Cerebellar nuclear complex (tissue), 1 donor: ENCODE data around the gene MSANTD1.

Source experiments
- DNase-seq, 2 experiments: peaks; one replicate each; lab custom pipeline; 2025; lab: John Stamatoyannopoulos, UW

MSANTD1 gene

GRCh38 chr4:3233391-3234071 is 15.4 kb upstream of the MSANTD1 start:
- DNase-seq, result no peak

GRCh38 chr4:3234171-3235029 is 14.6 kb upstream of the MSANTD1 start:
- DNase-seq, result no peak

GRCh38 chr4:3235030-3235345 is 14.0 kb upstream of the MSANTD1 start:
- no peak for DNase-seq

GRCh38 chr4:3235581-3235980 is 13.4 kb upstream of the MSANTD1 start:
- DNase-seq, result no peak

- DNase-seq, result no peak
Measured at GRCh38 chr4:3236326-3236878, 12.6 kb upstream of the MSANTD1 start.

GRCh38 chr4:3237266-3237665 is 11.7 kb upstream of the MSANTD1 start:
- DNase-seq, result no peak

- DNase-seq, result no peak
Measured at GRCh38 chr4:3237712-3238560, 11.0 kb upstream of the MSANTD1 start.

- no peak for DNase-seq
Measured at GRCh38 chr4:3238721-3239120, 10.2 kb upstream of the MSANTD1 start.

GRCh38 chr4:3239303-3239702 is 9.7 kb upstream of the MSANTD1 start:
- DNase-seq, result no peak

- DNase-seq, result no peak
Measured at GRCh38 chr4:3239998-3240920, 8.7 kb upstream of the MSANTD1 start.

- DNase-seq, result no peak
Measured at GRCh38 chr4:3240936-3241522, 7.9 kb upstream of the MSANTD1 start.

GRCh38 chr4:3241898-3242524 is 6.9 kb upstream of the MSANTD1 start:
- DNase-seq, result no peak

- no peak for DNase-seq
Measured at GRCh38 chr4:3243136-3243780, 5.7 kb upstream of the MSANTD1 start.

- DNase-seq, result no peak
Measured at GRCh38 chr4:3244002-3244401, 5.0 kb upstream of the MSANTD1 start.

GRCh38 chr4:3244747-3245146 is 4.2 kb upstream of the MSANTD1 start:
- DNase-seq, result no peak

GRCh38 chr4:3245676-3246075 is 3.3 kb upstream of the MSANTD1 start:
- no peak for DNase-seq

- DNase-seq, result no peak
Measured at GRCh38 chr4:3246458-3247398, 2.2 kb upstream of the MSANTD1 start.

- no peak for DNase-seq
Measured at GRCh38 chr4:3247399-3248177, 1.4 kb upstream of the MSANTD1 start.
